GM19035 (cell line): ENCODE data around the gene NCKAP5.

ENCODE experiments used
- ATAC-seq: cut with Tn5 transposase; IDR thresholded peaks from one replicate; pipeline ENCODE4 v1.9.1; 2021; ENCODE audit not compliant: unreplicated experiment

The NCKAP5 gene

DNA sequence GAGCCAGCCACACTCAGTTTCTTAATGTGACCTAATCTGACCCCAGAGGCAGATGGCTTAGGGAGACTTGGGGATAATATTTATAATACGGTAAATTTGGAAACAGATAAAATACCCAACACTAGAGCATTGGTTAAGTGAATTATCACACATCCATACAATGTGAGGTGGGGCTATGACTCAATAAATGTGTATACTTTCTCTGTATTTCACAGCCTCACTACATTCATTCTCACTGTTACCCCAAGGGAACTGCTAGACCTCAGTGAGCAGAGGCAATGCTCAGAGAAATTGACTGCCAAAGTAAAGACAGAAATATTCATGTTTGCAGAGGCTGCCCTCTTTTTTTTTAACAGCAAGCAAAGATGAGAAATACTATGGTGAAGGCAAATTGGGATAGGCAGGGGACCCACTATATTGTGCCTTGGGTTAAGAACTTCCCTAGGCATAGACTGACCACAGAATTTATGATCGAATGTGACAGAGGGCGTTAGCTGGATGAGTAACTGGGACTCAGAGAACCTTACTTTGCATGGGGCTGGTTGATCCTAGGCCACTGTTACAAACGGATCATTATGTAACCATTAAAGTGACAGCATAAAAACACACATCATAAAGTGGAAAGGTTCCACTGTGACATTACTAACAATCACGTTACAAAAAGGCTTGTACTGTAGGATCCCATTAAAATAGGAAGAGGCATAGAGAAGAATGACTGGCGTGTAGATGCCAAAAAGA lies 652.3 kb downstream of the NCKAP5 start:
- no peak for ATAC-seq

- no peak for ATAC-seq
Observed at GRCh38 chr2:132911726-132912724, 656.2 kb downstream of the NCKAP5 start.

- no peak for ATAC-seq
Observed at GRCh38 chr2:132910432-132910831, 657.8 kb downstream of the NCKAP5 start.

GRCh38 chr2:132909427-132909826 lies 658.8 kb downstream of the NCKAP5 start:
- no peak for ATAC-seq

GRCh38 chr2:132904142-132904842 lies 664.0 kb downstream of the NCKAP5 start:
- no peak for ATAC-seq

DNA sequence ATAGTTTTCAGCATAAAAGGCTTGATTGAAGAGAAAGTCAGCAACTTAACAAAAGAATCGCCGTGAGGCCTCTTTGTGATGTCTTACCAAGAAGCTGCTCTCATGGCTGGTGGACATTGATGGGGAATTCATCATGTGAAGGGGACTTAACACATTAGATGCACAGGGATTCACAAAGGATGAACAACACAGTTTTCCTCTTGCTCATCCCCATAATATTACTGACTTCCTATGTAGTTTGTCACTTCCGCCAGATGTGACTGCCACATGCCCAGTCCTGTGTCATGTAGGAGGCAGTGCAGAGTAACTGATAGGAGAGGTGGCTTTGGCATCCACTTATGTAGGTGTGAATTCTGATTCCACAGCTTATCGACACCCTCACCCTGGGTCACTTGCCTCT lies 665.6 kb downstream of the NCKAP5 start:
- ATAC-seq = no peak

- no peak for ATAC-seq
Observed at GRCh38 chr2:132901661-132902060, 666.6 kb downstream of the NCKAP5 start.

GRCh38 chr2:132897111-132897510 lies 671.2 kb downstream of the NCKAP5 start:
- no peak for ATAC-seq

GRCh38 chr2:132896073-132896472 lies 672.2 kb downstream of the NCKAP5 start:
- ATAC-seq = no peak

- no peak for ATAC-seq
Observed at GRCh38 chr2:132891498-132891897, 676.8 kb downstream of the NCKAP5 start.

- ATAC-seq = no peak
Observed at GRCh38 chr2:132886574-132886973, 681.7 kb downstream of the NCKAP5 start.

DNA sequence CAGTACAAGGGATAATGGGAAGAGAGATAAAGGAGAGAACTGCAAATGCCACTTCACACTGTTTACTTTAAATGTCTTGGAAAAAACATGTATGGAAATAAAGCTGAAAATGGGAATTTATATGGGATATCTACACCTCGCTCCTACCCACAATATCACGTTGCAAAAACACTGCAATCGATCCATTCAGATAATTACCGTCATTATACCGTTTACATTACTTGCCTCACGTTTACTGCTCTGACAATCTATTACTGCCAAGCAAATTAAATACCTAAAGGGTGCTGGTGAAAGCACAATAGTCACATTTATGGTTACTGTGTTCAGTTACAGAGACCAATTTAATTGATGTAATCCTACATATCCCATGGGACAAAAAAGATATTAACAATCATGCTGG lies 683.6 kb downstream of the NCKAP5 start:
- ATAC-seq = no peak

- no peak for ATAC-seq
Observed at GRCh38 chr2:132884292-132884691, 684.0 kb downstream of the NCKAP5 start.

GRCh38 chr2:132883430-132883829 lies 684.8 kb downstream of the NCKAP5 start:
- ATAC-seq = no peak

DNA sequence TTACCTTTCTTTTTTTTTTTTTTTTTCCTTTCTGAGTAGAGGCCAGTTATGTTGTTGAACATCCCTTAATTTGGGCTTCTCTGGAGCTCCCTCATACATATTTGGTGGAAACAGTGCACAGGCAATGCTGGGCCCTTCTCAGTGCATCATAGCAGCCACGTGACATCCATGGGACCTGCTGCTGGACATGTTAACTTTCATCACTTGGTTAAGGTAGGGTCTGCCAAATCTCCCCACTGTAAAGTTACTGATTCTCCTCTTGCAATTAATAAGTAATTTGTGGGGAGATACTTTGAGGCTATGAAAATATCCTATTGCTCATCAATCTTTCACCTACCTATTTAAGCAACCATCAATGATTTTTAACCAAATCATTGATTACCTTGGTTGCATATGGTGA lies 686.7 kb downstream of the NCKAP5 start:
- no peak for ATAC-seq

DNA sequence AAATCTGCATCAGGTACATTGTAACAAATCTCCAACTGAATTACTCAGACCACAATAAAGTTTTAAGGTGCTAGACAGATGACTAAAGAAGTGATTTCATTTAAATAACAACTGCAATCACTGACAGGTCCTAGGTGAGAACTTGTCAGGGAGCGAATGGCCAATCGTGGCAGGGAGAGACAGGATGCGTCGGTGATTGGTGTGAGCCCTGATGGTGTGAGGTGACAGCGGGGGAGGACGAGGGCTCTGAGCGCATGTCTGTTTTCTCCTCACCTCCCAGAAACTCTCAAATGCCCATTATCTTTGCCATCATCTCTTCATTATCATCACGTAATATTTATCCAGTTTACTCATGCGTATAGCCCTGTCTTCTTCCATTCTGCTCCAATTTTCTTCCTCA lies 690.3 kb downstream of the NCKAP5 start:
- ATAC-seq = no peak

GRCh38 chr2:132876745-132877391 lies 691.4 kb downstream of the NCKAP5 start:
- no peak for ATAC-seq

- ATAC-seq = no peak
Observed at GRCh38 chr2:132875193-132875592, 693.1 kb downstream of the NCKAP5 start.

DNA sequence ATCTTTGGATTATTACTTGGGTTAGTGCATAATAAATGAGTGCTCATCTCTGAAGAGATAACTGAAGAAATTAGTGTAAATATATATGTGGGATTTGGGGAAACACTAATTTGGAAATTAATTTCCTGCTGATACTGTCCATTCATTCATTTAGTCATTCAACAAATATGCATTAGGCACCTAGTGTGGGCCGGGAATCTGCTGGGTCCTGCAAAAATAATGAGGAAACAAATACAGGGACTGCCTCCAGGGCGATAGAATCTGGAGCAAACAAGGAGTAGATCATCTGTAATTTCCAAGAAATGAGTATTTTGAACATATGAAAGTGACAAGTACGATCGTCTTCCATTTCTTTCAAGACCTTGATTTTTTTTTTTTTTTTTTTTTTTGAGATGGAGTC lies 694.5 kb downstream of the NCKAP5 start:
- ATAC-seq = no peak

DNA sequence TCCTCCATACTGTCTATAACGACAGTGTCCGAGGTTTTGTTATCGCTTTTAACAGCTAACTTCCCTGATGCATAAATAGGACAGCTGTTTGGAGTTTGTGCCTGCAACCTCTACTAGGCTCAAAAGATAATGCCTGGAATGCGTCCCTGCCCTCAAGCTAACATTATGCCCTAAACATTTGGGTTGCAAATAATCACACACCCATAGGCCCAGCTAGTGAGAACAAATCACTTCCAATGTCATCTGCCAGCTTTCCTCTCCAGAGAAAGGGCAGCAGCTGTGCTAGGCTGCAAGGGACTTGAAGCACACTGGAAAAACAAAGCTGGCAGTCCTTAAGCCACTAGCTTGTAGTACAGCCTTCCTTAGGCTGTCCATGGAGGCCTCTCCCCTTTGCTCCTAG lies 696.4 kb downstream of the NCKAP5 start:
- no peak for ATAC-seq

GRCh38 chr2:132863961-132864360 lies 704.3 kb downstream of the NCKAP5 start:
- ATAC-seq = no peak
